Cerebellar nuclear complex (tissue), 1 donor: Measurements from ENCODE around the gene CREBBP.

Experiments used
- DNase-seq, 2 experiments: peaks; one replicate each; lab custom pipeline; 2025; lab: John Stamatoyannopoulos, UW

Gene CREBBP

GRCh38 chr16:3879887-3880564, 487 bp downstream of the CREBBP start:
- no peak for DNase-seq

DNA sequence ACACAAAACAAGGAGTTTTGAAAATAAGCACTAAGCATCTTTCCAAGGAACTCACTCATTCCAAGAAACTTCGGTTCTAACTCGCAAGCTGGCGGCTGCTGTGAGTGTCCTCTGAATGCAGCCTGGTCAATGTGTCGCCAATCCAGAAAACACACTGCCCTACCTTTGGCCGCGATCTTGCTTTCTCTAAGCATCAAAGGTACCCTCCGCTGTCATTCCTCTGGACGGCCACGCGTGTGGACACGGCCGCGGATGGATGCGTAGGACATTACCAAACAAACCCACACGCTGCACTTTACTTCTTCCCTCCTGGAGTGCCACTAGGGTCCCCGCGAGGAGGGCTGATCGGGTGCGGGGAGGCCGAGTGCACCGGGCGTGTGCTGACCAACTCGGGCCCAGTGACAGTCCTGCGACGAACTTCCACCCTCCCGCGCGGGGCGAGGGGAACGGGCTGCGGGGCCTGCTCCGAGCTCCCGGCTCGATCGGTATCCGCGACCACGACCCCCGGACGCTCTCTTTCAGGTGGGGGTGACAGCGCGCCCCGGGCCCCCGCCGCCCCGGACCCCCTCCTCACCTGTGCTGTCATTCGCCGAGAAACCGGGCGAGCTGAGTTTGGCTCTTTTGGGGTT, 1.1 kb downstream of the CREBBP start:
- DNase-seq, result no peak

- DNase-seq, result no peak
Measured at GRCh38 chr16:3878610-3879009, 1.9 kb downstream of the CREBBP start.

DNA sequence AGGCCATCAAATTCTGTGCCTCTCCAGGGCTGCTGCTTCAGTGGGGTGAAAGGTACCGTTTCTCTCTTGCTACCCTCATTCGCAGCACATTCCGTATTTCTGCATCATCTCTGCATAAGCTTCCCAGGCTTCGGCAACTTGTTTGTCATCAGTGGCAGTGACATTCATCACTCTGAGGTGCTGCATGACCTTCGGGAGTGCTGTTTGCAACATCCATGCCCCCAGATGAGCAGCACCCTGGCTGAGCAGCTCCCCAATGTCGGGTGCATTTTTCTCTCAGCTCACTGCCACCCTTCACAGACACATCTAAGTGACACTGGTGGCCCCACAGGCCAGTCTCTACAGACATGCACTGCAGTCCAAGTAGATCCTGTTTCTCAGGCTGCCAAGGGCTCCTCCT, 3.8 kb downstream of the CREBBP start:
- no peak for DNase-seq

- DNase-seq, result no peak
Measured at GRCh38 chr16:3876160-3876559, 4.4 kb downstream of the CREBBP start.

DNA sequence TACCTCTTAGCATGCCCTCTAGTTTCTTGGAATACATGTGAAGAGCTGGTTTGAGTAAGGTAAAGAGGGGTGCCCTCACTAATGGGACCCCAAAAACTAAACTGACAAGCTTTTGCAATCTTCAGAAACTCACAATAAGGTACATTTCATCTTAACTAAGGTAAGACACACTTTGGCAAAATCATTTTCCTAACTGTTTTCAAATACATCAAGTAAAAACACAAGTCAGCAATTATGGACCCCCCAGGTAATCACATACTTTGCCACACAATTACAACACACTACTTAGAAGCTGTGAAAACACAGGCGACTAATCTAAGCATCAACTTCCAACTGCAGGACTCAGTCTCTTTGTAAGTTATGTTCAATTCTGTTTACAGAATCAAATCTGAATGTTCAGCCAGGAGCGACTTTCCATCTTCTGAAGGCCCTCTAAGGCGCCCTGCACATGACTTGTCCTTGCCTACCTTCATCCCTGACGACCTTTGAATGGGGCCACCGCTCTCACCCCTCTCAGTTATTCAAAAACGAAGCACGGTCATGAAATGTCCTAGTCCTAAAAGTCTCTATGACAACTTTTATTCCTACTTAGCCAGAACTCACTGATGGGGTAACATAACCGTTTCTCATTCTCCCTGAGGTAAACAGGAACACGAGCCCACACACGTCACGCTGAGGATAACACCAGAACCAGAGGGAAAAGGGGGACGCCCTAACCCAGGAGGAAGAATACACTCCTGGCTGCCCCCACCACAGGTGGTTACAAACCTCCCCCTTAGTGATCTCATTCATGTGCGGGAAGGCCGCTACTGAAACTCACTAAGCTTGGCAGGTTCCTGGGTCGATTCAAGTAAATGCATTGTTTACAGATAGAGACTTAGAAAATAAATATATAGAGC, 5.5 kb downstream of the CREBBP start:
- DNase-seq, result no peak

- DNase-seq, result no peak
Measured at GRCh38 chr16:3874242-3874641, 6.3 kb downstream of the CREBBP start.

DNA sequence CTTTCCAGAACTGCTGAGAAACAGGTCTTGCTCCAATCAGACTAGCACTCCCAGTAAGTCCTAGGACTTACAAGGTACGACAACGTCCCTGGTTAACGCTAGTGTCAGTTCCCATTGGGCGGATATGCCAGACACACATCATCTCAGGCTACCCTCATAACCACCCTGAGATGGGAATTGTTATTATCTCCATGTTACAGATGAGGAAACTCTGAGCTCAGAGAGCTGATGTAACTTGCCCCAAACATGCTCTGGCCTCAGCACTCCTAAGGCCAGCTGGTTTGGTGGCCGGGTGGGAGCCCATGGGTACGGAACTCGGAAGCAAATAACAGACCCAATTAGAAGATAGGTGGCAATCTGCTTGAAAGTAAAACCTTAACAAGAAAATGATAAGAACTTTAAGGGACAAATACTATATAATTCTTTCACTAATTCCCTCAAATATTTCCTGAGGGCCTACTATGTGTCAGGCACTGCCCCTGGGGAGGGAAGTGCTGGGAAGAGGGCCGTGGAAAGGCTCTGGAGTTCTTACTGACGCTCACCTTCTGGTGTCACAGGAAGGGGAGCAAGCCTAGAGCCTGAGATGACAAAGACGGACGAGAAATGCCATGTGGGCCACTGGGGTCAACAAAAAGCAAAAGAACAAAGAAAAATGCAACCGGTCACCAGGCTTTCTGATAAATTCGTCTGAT, 6.9 kb downstream of the CREBBP start:
- no peak for DNase-seq

DNA sequence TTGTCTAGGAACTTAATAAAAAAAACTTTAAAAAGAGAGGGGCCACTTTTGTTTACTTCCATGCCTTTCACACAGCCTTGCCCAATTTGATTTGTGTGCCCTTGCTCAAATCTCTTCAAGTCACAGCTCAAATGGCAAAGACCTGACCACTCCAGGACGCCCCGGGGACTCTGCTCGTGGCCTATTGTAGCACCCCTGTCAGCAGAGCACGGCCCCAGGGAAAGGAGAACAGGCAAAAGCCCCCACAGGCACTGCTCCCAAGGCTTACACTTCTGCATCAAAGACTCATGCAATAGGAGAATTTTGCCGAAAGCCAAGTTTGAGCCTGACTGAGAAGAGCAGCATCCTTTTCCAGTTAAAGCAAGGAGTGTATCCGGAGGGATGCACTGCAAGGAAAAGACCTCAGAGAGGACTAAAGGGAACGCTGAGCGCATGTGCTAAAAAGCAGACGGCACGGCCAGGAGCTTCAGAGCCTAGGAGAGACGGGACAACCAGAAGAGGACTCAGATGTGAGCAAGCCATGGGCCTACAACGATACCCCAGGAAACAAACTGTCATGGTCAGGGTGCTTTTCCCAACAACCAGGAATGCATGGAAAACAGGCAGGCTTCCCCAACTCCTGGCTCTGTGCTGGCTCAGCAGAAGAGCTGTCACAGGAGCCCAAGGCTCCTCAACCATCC, 8.2 kb downstream of the CREBBP start:
- DNase-seq, result no peak

- DNase-seq, result no peak
Measured at GRCh38 chr16:3868967-3869366, 11.5 kb downstream of the CREBBP start.

- no peak for DNase-seq
Measured at GRCh38 chr16:3868556-3868955, 12.0 kb downstream of the CREBBP start.

DNA sequence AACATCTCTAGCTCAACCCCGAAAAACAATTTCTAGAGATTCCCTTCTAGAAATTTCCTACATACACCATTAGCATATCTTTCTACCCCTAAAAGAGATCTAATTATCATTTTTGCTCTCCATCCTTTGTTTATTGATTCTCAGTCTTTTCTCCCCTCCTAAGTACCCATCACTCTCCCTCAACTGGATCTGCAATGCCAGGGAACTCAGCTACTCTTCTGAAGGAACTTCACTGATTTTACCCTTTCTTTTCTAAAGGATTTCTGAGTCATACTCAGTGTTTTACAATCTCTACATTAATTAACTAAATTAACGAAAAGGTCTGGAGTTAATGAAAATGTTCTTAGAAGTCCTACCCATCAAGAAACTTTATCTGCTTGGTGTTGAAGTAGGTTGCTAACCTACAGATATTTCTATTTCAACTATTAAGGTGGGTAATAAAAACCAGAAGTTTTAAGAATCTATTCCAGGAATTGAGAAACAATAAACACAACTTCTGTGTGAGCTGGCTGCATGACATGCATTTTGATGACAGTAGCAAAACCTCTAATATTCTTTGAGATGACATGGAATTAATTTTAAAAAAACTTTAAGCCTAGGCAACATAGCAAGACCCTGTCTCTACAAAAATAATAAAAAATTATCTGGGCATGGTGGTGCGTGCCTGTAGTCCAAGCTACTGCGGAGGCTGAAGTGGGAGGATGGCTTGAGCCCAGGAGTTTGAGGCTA, 13.6 kb downstream of the CREBBP start:
- no peak for DNase-seq

- no peak for DNase-seq
Measured at GRCh38 chr16:3865241-3865640, 15.3 kb downstream of the CREBBP start.

DNA sequence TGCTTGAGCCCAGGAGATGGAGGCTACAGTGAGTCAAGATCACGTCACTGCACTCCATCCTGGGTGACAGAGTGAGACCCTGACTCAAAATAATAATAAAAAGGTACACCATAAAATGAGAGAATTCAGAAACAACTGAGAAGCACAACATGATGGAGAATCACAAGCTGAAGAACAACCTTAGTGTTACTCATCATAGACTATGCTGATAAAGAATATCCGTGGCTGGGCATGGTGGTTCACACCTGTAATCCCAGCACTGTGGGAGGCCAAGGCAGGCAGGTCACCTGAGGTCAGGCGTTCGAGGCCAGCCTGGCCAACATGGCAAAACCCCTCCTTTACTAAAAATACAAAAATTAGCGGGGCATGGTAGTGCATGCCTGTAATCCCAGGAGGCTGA, 16.0 kb downstream of the CREBBP start:
- no peak for DNase-seq

GRCh38 chr16:3863587-3863986, 16.9 kb downstream of the CREBBP start:
- no peak for DNase-seq

GRCh38 chr16:3861808-3862451, 18.6 kb downstream of the CREBBP start:
- no peak for DNase-seq

DNA sequence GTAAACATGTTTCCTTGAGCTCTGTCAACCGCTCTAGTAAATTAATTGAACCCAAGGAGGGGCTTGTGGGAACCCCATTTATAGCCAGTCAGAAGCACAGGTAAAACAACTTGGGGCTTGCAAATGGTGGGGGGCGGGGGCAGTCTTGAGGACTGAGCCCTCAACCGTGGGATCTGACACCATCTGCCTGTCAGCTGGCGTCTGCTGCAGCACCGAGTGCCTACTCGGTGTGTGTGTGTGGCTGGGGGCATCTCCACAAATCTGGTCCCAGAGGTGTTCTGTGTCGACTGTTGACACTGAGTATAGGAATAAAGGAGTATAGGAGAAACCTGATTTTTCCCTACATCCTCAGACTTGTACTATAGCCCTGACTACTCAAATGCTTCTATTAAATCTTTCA, 20.6 kb downstream of the CREBBP start:
- DNase-seq, result no peak

DNA sequence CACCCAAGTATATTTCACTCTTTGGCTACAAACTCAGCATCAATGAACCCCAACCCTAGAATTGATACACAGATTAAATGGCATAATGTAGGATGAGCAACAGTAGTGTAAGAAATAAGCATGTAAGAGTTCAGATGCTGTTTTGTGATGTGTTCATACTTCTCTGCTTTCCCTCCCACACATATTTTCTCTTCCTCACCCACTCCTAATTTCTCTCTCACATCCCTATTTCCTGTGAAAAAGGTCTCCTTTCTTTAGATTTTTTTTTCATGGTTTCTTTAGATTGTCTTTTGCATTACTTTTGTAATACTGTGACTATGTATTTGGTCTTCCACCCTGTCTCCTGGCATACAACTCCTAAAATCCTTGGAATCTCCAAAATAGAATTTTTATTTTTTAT, 21.7 kb downstream of the CREBBP start:
- DNase-seq, result no peak

DNA sequence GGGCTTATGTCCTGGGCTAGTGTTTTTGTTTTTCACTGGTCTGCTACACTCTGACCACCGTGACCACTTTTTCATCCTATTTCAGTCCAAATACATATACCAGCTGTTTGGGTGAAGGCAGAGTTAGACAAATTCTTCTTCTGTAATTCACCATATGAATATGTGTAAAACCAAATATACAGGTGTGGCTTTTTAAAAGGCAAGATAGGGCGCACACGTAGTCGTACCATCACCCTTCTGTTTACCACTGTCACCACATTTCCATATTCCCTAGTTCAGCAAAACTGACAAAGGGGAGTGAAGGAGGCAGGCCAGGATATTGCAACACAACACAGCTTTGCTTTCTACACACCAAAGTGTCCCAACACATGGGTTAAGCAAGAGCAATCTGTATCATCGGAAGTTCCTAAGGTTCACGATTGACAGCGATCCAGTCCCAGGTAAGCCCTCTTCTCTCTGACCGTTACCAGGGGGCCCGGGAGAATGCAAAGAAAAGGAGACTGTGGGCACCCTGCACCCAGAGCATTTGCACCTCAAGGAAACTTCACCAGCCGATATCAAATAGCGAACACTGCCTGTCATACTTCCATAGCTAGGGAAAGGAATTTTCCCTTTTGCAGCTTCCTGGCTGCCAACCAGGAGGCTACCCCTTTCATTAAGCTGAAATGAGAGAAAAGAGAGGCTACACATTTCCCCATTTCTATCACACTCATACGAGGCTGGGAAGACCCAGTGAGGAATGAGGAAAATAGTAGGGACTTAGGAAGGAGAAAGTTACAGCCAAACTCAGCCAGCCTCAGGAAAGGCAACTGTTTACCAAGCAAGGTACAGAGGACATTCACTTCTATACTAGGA, 23.1 kb downstream of the CREBBP start:
- DNase-seq, result no peak
